HCT116 (cell line): Measurements from ENCODE around the gene GLA. TPM values are rescaled to one million over a fixed set of nuclear protein-coding genes. Genes with fewer than 3 reads are reported as not detected.

Experiments
- ATAC-seq: fragments of 200-7000 bp; cut with Tn5 transposase; 2 replicates; pipeline ENCODE4 v1.9.1; 2020; ENCODE audit warnings: mild to moderate bottlenecking, moderate library complexity
- BruUV-seq: library from RNA; stranded (reverse); fragments of 400-500 nt; replicated peaks from 2 replicates; lab custom pipeline; 2021; lab: Mats Ljungman, UMichigan
- CTCF ChIA-PET: fragments of 300-600 bp; sonication (Branson Sonifier 250); formaldehyde crosslinking; loops from one replicate; lab custom pipeline; 2021; ENCODE audit warnings: antibody characterized with exemption; lab: Charles Lee
- POLR2A ChIA-PET: fragments of 300-600, 350-600 bp; sonication (Branson Sonifier 250); formaldehyde crosslinking; loops from one replicate; lab custom pipeline; 2021; ENCODE audit warnings: antibody characterized with exemption; lab: Charles Lee
- RAD21 ChIA-PET, 2 experiments: fragments of 300-600 bp; sonication (Branson Sonifier 250); formaldehyde crosslinking; loops; one replicate each; lab custom pipeline; 2023; ENCODE audit warnings: low total read pairs in 2 of 2; ENCODE audit not compliant: uncharacterized antibody in 2 of 2, unreplicated experiment in 2 of 2, low non-redundant PET in 1 of 2; lab: Charles Lee
- DNase-seq: peaks from one replicate; pipeline ENCODE4 v3.0.0-alpha.2; 2010; ENCODE audit warnings: low read depth, low spot score
- H2AFZ ChIP-seq: fragments of 200-600 bp; shearing (Covaris generic), sonication (generic); 2 replicates; pipeline ENCODE4 v1.6.1; 2017; ENCODE audit warnings: low read depth, mixed run types, mixed read lengths, antibody characterized with exemption, low read length; ENCODE audit not compliant: poor library complexity, severe bottlenecking
- H3K27ac ChIP-seq: 2 replicates; pipeline ENCODE4 v1.5.1; 2012; ENCODE audit warnings: low read depth, low read length
- H3K27me3 ChIP-seq: fragments of 200-600 bp; sonication (generic); 2 replicates; pipeline ENCODE4 v1.6.1; 2016; ENCODE audit warnings: mixed run types, low read length, mixed read lengths; ENCODE audit not compliant: insufficient read depth
- H3K36me3 ChIP-seq, 2 experiments: fragments of 200-500 bp in 1 of 2; fragments of 200-600 bp in 1 of 2; sonication (Bioruptor generic) in 1 of 2; sonication (generic) in 1 of 2; 2 replicates each; pipeline versions ENCODE4 v1.5.1 to v1.6.1; 2014 to 2016; ENCODE audit warnings: low read length in 2 of 2, inconsistent platforms in 1 of 2, mixed read lengths in 1 of 2, mixed run types in 1 of 2; ENCODE audit not compliant: insufficient read depth in 2 of 2, control insufficient read depth in 1 of 2
- H3K4me1 ChIP-seq, 2 experiments: fragments of 200-600 bp in 1 of 2; sonication (generic) in 1 of 2; 2 replicates each; pipeline versions ENCODE4 v1.5.1 to v1.6.1; 2012 to 2017; ENCODE audit warnings: low read length in 2 of 2, inconsistent platforms in 1 of 2, mild to moderate bottlenecking in 1 of 2, mixed read lengths in 1 of 2, mixed run types in 1 of 2, moderate library complexity in 1 of 2; ENCODE audit not compliant: insufficient read depth in 2 of 2, control insufficient read depth in 1 of 2
- H3K4me2 ChIP-seq: fragments of 200-600 bp; sonication (generic); 2 replicates; pipeline ENCODE4 v1.6.1; 2017; ENCODE audit warnings: mixed run types, low read length, mixed read lengths
- H3K4me3 ChIP-seq, 2 experiments: fragments of 200-600 bp in 1 of 2; sonication (generic) in 1 of 2; replicated peaks in 1 of 2; 2 replicates each; pipeline ENCODE4 v1.5.1; 2011 to 2016; ENCODE audit warnings: low read length in 2 of 2, control low read depth in 1 of 2, low read depth in 1 of 2, mild to moderate bottlenecking in 1 of 2, mixed read lengths in 1 of 2, mixed run types in 1 of 2
- H3K79me2 ChIP-seq: fragments of 200-600 bp; sonication (generic); 2 replicates; pipeline ENCODE4 v1.6.1; 2017; ENCODE audit warnings: mild to moderate bottlenecking, mixed run types, low read length, moderate library complexity, mixed read lengths; ENCODE audit not compliant: insufficient read depth
- H3K9ac ChIP-seq: fragments of 200-600 bp; sonication (generic); 2 replicates; pipeline ENCODE4 v1.6.1; 2016; ENCODE audit warnings: low read length, mixed read lengths
- H3K9me2 ChIP-seq: fragments of 200-600 bp; sonication (generic), shearing (Covaris generic); 2 replicates; pipeline ENCODE4 v1.6.1; 2017; ENCODE audit warnings: mixed run types, mild to moderate bottlenecking, moderate library complexity; ENCODE audit not compliant: insufficient read depth
- H3K9me3 ChIP-seq, 2 experiments: fragments of 200-500 bp in 1 of 2; fragments of 200-600 bp in 1 of 2; sonication (Bioruptor generic) in 1 of 2; sonication (generic) in 1 of 2; 2 replicates each; pipeline ENCODE4 v1.6.1; 2014 to 2017; ENCODE audit warnings: low read length in 2 of 2, mixed read lengths in 2 of 2, inconsistent platforms in 1 of 2, low read depth in 1 of 2, mild to moderate bottlenecking in 1 of 2, mixed run types in 1 of 2, moderate library complexity in 1 of 2; ENCODE audit not compliant: control insufficient read depth in 1 of 2, insufficient read depth in 1 of 2
- H4K20me1 ChIP-seq: fragments of 200-600 bp; sonication (generic), shearing (Covaris generic); 2 replicates; pipeline ENCODE4 v1.6.1; 2017; ENCODE audit warnings: mixed run types, mild to moderate bottlenecking, moderate library complexity; ENCODE audit not compliant: insufficient read depth
- ATF3 ChIP-seq: IDR thresholded peaks from 2 replicates; pipeline ENCODE4 v1.6.1; 2012
- CBX3 ChIP-seq: IDR thresholded peaks from 2 replicates; pipeline ENCODE4 v1.6.1; 2012; ENCODE audit warnings: low read depth
- CEBPB ChIP-seq: IDR thresholded peaks from 2 replicates; pipeline ENCODE4 v1.6.1; 2012; ENCODE audit warnings: low read depth
- CTCF ChIP-seq, 3 experiments: fragments of 200-600 bp in 1 of 3; sonication (generic) in 1 of 3; IDR thresholded peaks in 2 of 3; conservative IDR thresholded peaks in 1 of 3; 2 replicates each; pipeline ENCODE4 v1.5.1; 2012 to 2017; ENCODE audit warnings: low read depth in 2 of 3, low read length in 2 of 3, antibody characterized with exemption in 1 of 3, borderline replicate concordance in 1 of 3, control low read depth in 1 of 3, mild to moderate bottlenecking in 1 of 3, mixed read lengths in 1 of 3, mixed run types in 1 of 3, moderate library complexity in 1 of 3; ENCODE audit not compliant: insufficient read depth in 1 of 3
- EGR1 ChIP-seq: IDR thresholded peaks from 2 replicates; pipeline ENCODE4 v1.6.1; 2012; ENCODE audit warnings: low read depth
- MAX ChIP-seq: IDR thresholded peaks from 2 replicates; pipeline ENCODE4 v1.6.1; 2012
- POLR2AphosphoS5 ChIP-seq: IDR thresholded peaks from 2 replicates; pipeline ENCODE4 v1.6.1; 2011; ENCODE audit warnings: mild to moderate bottlenecking, low read depth, low read length, moderate library complexity
- REST ChIP-seq: IDR thresholded peaks from 2 replicates; pipeline ENCODE4 v1.6.1; 2012; ENCODE audit warnings: low read depth
- SIN3A ChIP-seq: IDR thresholded peaks from 2 replicates; pipeline ENCODE4 v1.6.1; 2012; ENCODE audit warnings: low read depth
- SP1 ChIP-seq: IDR thresholded peaks from 2 replicates; pipeline ENCODE4 v1.6.1; 2012; ENCODE audit warnings: low read depth
- SRF ChIP-seq: IDR thresholded peaks from 2 replicates; pipeline ENCODE4 v1.6.1; 2012; ENCODE audit warnings: low read depth
- TCF7L2 ChIP-seq: IDR thresholded peaks from 2 replicates; pipeline ENCODE4 v1.7.0; 2011; ENCODE audit warnings: borderline replicate concordance, inconsistent platforms; ENCODE audit not compliant: insufficient read depth, insufficient read length; ENCODE audit errors: extremely low read depth
- ZFX ChIP-seq: fragments of 450-650 bp; IDR thresholded peaks from 2 replicates; pipeline ENCODE4 v1.6.1; 2017
- ZNF274 ChIP-seq: fragments of 200-500 bp; sonication (Bioruptor generic); IDR thresholded peaks from 2 replicates; pipeline ENCODE4 v1.6.1; 2014; ENCODE audit warnings: mild to moderate bottlenecking, low read depth, low read length, inconsistent platforms
- intact Hi-C: fragments of 100-400 bp; cut with micrococcal nuclease; formaldehyde crosslinking; loops from 2 replicates; pipeline ENCODE4 v1.10.0; 2022
- total RNA-seq: library from RNA; stranded (reverse); gene quantifications from one replicate; pipeline ENCODE4 v1.2.1, GENCODE V29; 2021; ENCODE audit not compliant: unreplicated experiment

The GLA gene
- total RNA-seq, 1 experiment from 2014 or later: 40.8 TPM

- H3K27me3 ChIP-seq: no peaks in the 10 kb centered on the region
- no peaks in the 10 kb centered on the region for H3K9me2 ChIP-seq
- H3K4me2 ChIP-seq: no peak overlapping the region
- intact Hi-C loops: no loop called here
- peaks cover 5 to 8% of the 10 kb centered on the region in 2 experiments; a peak in 3 of 4 replicates for H3K36me3 ChIP-seq
- DNase-seq (no peak), ATAC-seq (no peak)
- no peak overlapping the region for H3K27ac ChIP-seq
- H2AFZ ChIP-seq: no peak overlapping the region
- ChIA-PET POLR2A (no interaction called here), CTCF (no interaction called here)
- no peak overlapping the region for H3K4me3 ChIP-seq
- BruUV-seq: no TSS peak
- H3K79me2 ChIP-seq: peaks cover 64% of the 10 kb centered on the region
- no peaks in the 10 kb centered on the region for H3K9me3 ChIP-seq
- H4K20me1 ChIP-seq: no peaks in the 10 kb centered on the region
- 0 out of 4 replicates have a peak, but pooled peaks cover 0 to 3% of the 10 kb centered on the region in 2 experiments for H3K4me1 ChIP-seq
- H3K9ac ChIP-seq: no peak overlapping the region
- no peak for TF ChIP-seq ZNF274
- TF ChIP-seq CBX3: no peak
- TF ChIP-seq EGR1: no peak
- TF ChIP-seq CTCF (IDR thresholded peaks at IDR 0.05 in 2 of 3, conservative IDR thresholded peaks at IDR 0.05 in 1 of 3; ENCODE audit: borderline replicate concordance in 1 of 3, insufficient read depth in 1 of 3, low read depth in 2 of 3, low read length in 2 of 3): no peak
- TF ChIP-seq ZFX: no peak
- no peak for TF ChIP-seq MAX
- TF ChIP-seq, all 23 proteins: peak for 0
- RAD21 ChIA-PET: no interaction called here
Observed at GRCh38 chrX:101411984-101412383, 4.3 kb upstream of the GLA start.

GRCh38 chrX:101410461-101410860 lies 2.7 kb upstream of the GLA start:
- Histone ChIP-seq H3K36me3 (peaks cover 5 to 8% of the 10 kb centered on the region in 2 experiments; a peak in 3 of 4 replicates), H4K20me1 (no peaks in the 10 kb centered on the region), H3K4me1 (0 out of 4 replicates have a peak, but pooled peaks cover 0 to 3% of the 10 kb centered on the region in 2 experiments), H3K9me3 (no peaks in the 10 kb centered on the region), H3K4me3 (no peak overlapping the region), H3K79me2 (peaks cover 77% of the 10 kb centered on the region), H3K9ac (no peak overlapping the region), H3K4me2 (no peak overlapping the region), H2AFZ (no peak overlapping the region), H3K27me3 (no peaks in the 10 kb centered on the region), H3K9me2 (no peaks in the 10 kb centered on the region), H3K27ac (no peak overlapping the region)
- POLR2A ChIA-PET: no interaction called here
- RAD21 ChIA-PET: no interaction called here
- ATAC-seq (no peak), DNase-seq (no peak)
- intact Hi-C loops: no loop called here
- no TSS peak for BruUV-seq
- CTCF ChIA-PET: no interaction called here
- TF ChIP-seq TCF7L2 (no peak), REST (no peak), SRF (no peak), SIN3A (no peak), POLR2AphosphoS5 (no peak), ZNF274 (no peak), CEBPB (no peak), ATF3 (no peak), MAX (no peak), SP1 (no peak)
